Measurements from ENCODE around the gene PSAT1.

GRCh38 chr9:78273761-78274160, 23.2 kb upstream of the PSAT1 start:
- TF ChIP-seq, protein P1, sequence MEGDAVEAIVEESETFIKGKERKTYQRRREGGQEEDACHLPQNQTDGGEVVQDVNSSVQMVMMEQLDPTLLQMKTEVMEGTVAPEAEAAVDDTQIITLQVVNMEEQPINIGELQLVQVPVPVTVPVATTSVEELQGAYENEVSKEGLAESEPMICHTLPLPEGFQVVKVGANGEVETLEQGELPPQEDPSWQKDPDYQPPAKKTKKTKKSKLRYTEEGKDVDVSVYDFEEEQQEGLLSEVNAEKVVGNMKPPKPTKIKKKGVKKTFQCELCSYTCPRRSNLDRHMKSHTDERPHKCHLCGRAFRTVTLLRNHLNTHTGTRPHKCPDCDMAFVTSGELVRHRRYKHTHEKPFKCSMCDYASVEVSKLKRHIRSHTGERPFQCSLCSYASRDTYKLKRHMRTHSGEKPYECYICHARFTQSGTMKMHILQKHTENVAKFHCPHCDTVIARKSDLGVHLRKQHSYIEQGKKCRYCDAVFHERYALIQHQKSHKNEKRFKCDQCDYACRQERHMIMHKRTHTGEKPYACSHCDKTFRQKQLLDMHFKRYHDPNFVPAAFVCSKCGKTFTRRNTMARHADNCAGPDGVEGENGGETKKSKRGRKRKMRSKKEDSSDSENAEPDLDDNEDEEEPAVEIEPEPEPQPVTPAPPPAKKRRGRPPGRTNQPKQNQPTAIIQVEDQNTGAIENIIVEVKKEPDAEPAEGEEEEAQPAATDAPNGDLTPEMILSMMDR (conservative IDR thresholded peaks at IDR 0.05 in 1 of 2, IDR thresholded peaks at IDR 0.05 in 1 of 2; ENCODE audit: extremely low read depth in 1 of 2, insufficient read depth in 1 of 2, low read depth in 1 of 2, low read length in 2 of 2): no peak
- no peak for TF ChIP-seq EZH2 (IDR thresholded peaks at IDR 0.05; ENCODE audit: borderline replicate concordance, low read length)

Data from mammary epithelial cell (primary cell).